Islet of Langerhans (tissue), 1 donor: ENCODE data around the gene MYH14.

Experiments used
- FAIRE-seq: peaks from one replicate; lab custom pipeline; 2011; peaks lifted over from hg19 to GRCh38; lab: Jason Lieb, UNC

Gene MYH14

GRCh38 chr19:50292216-50292827 is 88.9 kb downstream of the MYH14 start:
- no peak for FAIRE-seq

- no peak for FAIRE-seq
Observed at GRCh38 chr19:50293263-50294004, 90.0 kb downstream of the MYH14 start.

- no peak for FAIRE-seq
Observed at GRCh38 chr19:50300051-50300450, 96.6 kb downstream of the MYH14 start.

- no peak for FAIRE-seq
Observed at GRCh38 chr19:50300814-50301606, 97.6 kb downstream of the MYH14 start.

GRCh38 chr19:50301607-50301971 is 98.2 kb downstream of the MYH14 start:
- FAIRE-seq, result no peak

GRCh38 chr19:50303558-50303957 is 100.1 kb downstream of the MYH14 start:
- FAIRE-seq, result no peak

- no peak for FAIRE-seq
Observed at GRCh38 chr19:50308991-50309390, 105.6 kb downstream of the MYH14 start.

GRCh38 chr19:50309396-50310125 is 106.1 kb downstream of the MYH14 start:
- no peak for FAIRE-seq

GRCh38 chr19:50310759-50311465 is 107.5 kb downstream of the MYH14 start:
- FAIRE-seq, result no peak

- FAIRE-seq, result no peak
Observed at GRCh38 chr19:50311723-50312635, 108.6 kb downstream of the MYH14 start.

GRCh38 chr19:50312967-50313811 is 109.8 kb downstream of the MYH14 start:
- no peak for FAIRE-seq

- no peak for FAIRE-seq
Observed at GRCh38 chr19:50313812-50314536, 110.6 kb downstream of the MYH14 start.

GRCh38 chr19:50314724-50315708 is 111.6 kb downstream of the MYH14 start:
- FAIRE-seq, result no peak

GRCh38 chr19:50315773-50316448 is 112.5 kb downstream of the MYH14 start:
- no peak for FAIRE-seq

GRCh38 chr19:50317115-50317514 is 113.7 kb downstream of the MYH14 start:
- no peak for FAIRE-seq

- no peak for FAIRE-seq
Observed at GRCh38 chr19:50318438-50318837, 115.0 kb downstream of the MYH14 start.

- no peak for FAIRE-seq
Observed at GRCh38 chr19:50319156-50319555, 115.7 kb downstream of the MYH14 start.
